MCF 10A (cell line): ENCODE data around the gene UGT1A10. TPM values are rescaled to one million over a fixed set of nuclear protein-coding genes. Genes with fewer than 3 reads are reported as not detected.
"Not testable (repeated sequence)": the region's sequence is repeated elsewhere in the genome, so short reads cannot be mapped to it uniquely, and the experiment has no call there.

Source experiments
- BruUV-seq: library from RNA; stranded (reverse); fragments of 400-500 nt; replicated peaks from 2 replicates; lab custom pipeline; 2021; lab: Mats Ljungman, UMichigan
- CTCF ChIA-PET: fragments of 300-600 bp; sonication (Branson Sonifier 250); formaldehyde crosslinking; extraction: SDS; loops from one replicate; lab custom pipeline; 2021; ENCODE audit warnings: antibody characterized with exemption, inconsistent platforms; lab: Yijun Ruan, JAX
- POLR2A ChIA-PET: fragments of 300-600, 350-650 bp; sonication (Branson Sonifier 250); formaldehyde crosslinking; extraction: SDS; loops from one replicate; lab custom pipeline; 2020; ENCODE audit warnings: antibody characterized with exemption, inconsistent platforms; lab: Yijun Ruan, JAX
- DNase-seq: peaks from one replicate; pipeline ENCODE4 v3.0.0-alpha.2; 2018; ENCODE audit not compliant: unreplicated experiment
- H3K27ac Mint-ChIP-seq: one replicate; pipeline ENCODE4 v1.8.0; 2022; ENCODE audit warnings: mild to moderate bottlenecking, low read depth, mixed read lengths; ENCODE audit not compliant: unreplicated experiment
- H3K27me3 Mint-ChIP-seq: one replicate; pipeline ENCODE4 v1.8.0; 2022; ENCODE audit warnings: mixed read lengths; ENCODE audit not compliant: insufficient read depth, unreplicated experiment
- H3K36me3 Mint-ChIP-seq: one replicate; pipeline ENCODE4 v1.8.0; 2022; ENCODE audit warnings: mild to moderate bottlenecking, moderate library complexity, mixed read lengths; ENCODE audit not compliant: insufficient read depth, unreplicated experiment
- H3K4me1 Mint-ChIP-seq: one replicate; pipeline ENCODE4 v1.8.0; 2022; ENCODE audit warnings: mixed read lengths; ENCODE audit not compliant: insufficient read depth, unreplicated experiment
- H3K4me3 Mint-ChIP-seq: one replicate; pipeline ENCODE4 v1.8.0; 2022; ENCODE audit warnings: mild to moderate bottlenecking, moderate library complexity, mixed read lengths; ENCODE audit not compliant: unreplicated experiment
- H3K9me3 Mint-ChIP-seq: one replicate; pipeline ENCODE4 v1.8.0; 2022; ENCODE audit warnings: mixed read lengths; ENCODE audit not compliant: unreplicated experiment
- CTCF ChIP-seq: fragments of 200-600 bp; IDR thresholded peaks from one replicate; pipeline ENCODE4 v1.8.0; 2022; ENCODE audit warnings: antibody characterized with exemption, mild to moderate bottlenecking; ENCODE audit not compliant: unreplicated experiment
- intact Hi-C: fragments of 100-400 bp; cut with micrococcal nuclease; formaldehyde crosslinking; loops from 2 replicates; pipeline ENCODE4 v1.14.1; 2022
- total RNA-seq: library from RNA; stranded (reverse); gene quantifications from 2 replicates; pipeline ENCODE4 v1.2.3, GENCODE V29; 2022

Gene UGT1A10
- total RNA-seq, 1 experiment from 2014 or later: not detected

- ChIA-PET CTCF (interaction anchor here (0.7 kb wide), 1 partner anchor 24 kb away, joined by 3 read pairs; no protein-coding TSS in a partner anchor), POLR2A (interaction anchor here (0.7 kb wide), 1 partner anchor 37 kb away, joined by 3 read pairs; no protein-coding TSS in a partner anchor)
- no peak for DNase-seq
- Mint-ChIP-seq H3K27me3 (no peaks in the 10 kb centered on the region), H3K27ac (no peak overlapping the region), H3K9me3 (peaks cover 22% of the 10 kb centered on the region), H3K4me1 (no peaks in the 10 kb centered on the region), H3K36me3 (no peaks in the 10 kb centered on the region), H3K4me3 (no peak overlapping the region)
- intact Hi-C loops: no loop called here
- BruUV-seq: no TSS peak
- no peak for TF ChIP-seq CTCF
These were observed 8.8 kb upstream of the UGT1A10 start for GRCh38 chr2:233627331-233628025.

DNA sequence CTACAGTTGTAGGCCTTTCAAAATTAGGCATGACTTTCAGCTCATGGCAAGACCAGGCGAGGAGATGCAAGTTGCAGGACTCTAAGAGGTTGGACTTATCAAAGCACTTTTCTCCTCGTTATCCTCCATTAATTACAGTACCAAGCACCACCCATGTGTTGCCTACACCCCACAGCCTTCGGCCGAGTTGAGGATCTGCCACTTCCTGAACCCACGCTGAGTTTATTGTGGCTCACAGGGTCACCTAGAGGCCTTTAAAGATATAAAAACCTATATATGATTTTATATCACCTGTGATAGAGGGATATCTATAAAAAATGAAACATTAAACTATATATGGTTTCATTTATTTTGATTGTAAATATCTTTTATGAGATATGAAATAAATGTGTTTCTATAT is 2.6 kb downstream of the UGT1A10 start:
- Mint-ChIP-seq H3K36me3 (peaks cover 5% of the 10 kb centered on the region), H3K27me3 (peaks cover 4% of the 10 kb centered on the region), H3K27ac (no peak overlapping the region), H3K4me1 (no peaks in the 10 kb centered on the region), H3K9me3 (peaks cover 2% of the 10 kb centered on the region), H3K4me3 (no peak overlapping the region)
- no peak for DNase-seq
- ChIA-PET CTCF (no interaction called here), POLR2A (no interaction called here)
- BruUV-seq: no TSS peak
- no peak for TF ChIP-seq CTCF
- intact Hi-C loops: no loop called here

- H3K27me3 Mint-ChIP-seq: no peaks in the 10 kb centered on the region
These were observed 3.6 kb downstream of the UGT1A10 start for GRCh38 chr2:233639860-233640259.

GRCh38 chr2:233643128-233643527 is 6.9 kb downstream of the UGT1A10 start:
- Mint-ChIP-seq H3K27me3 (no peaks in the 10 kb centered on the region), H3K4me3 (no peak overlapping the region), H3K36me3 (peaks cover 5% of the 10 kb centered on the region), H3K9me3 (peaks cover 7% of the 10 kb centered on the region), H3K4me1 (no peaks in the 10 kb centered on the region), H3K27ac (no peak overlapping the region)
- intact Hi-C loops: no loop called here
- no TSS peak for BruUV-seq
- CTCF ChIA-PET: no interaction called here
- DNase-seq: peak; percentile 24
- TF ChIP-seq CTCF: no peak
- POLR2A ChIA-PET: no interaction called here

More at GRCh38 chr2:233639860-233640259, 3.6 kb downstream of the UGT1A10 start:
- Mint-ChIP-seq H3K4me1 (no peaks in the 10 kb centered on the region), H3K27ac (no peak overlapping the region), H3K9me3 (no peaks in the 10 kb centered on the region), H3K4me3 (no peak overlapping the region), H3K36me3 (peaks cover 5% of the 10 kb centered on the region)
- ChIA-PET CTCF (no interaction called here), POLR2A (no interaction called here)
- no peak for TF ChIP-seq CTCF
- no TSS peak for BruUV-seq
- intact Hi-C loops: no loop called here
- DNase-seq: no peak

- H3K27me3 Mint-ChIP-seq, H3K4me1 Mint-ChIP-seq, H3K36me3 Mint-ChIP-seq, H3K27ac Mint-ChIP-seq, intact Hi-C loops, POLR2A ChIA-PET, BruUV-seq, CTCF ChIA-PET, H3K4me3 Mint-ChIP-seq, H3K9me3 Mint-ChIP-seq, DNase-seq: not testable (repeated sequence)
These were observed 9.8 kb downstream of the UGT1A10 start for GRCh38 chr2:233646033-233646432.
